HepG2 (cell line): ENCODE data around the gene SMYD2. TPM values are rescaled to one million over a fixed set of nuclear protein-coding genes. Genes with fewer than 3 reads are reported as not detected.

Source experiments
- CEBPG ChIP-seq: IDR thresholded peaks from 2 replicates; pipeline ENCODE4 v1.6.1; 2016
- CREM ChIP-seq, 2 experiments: sonication (generic) in 1 of 2; formaldehyde crosslinking in 1 of 2; IDR thresholded peaks; 2 replicates each; pipeline versions ENCODE4 v1.4.0 to v1.6.1; 2016 to 2020; ENCODE audit warnings: antibody characterized with exemption in 1 of 2, mild to moderate bottlenecking in 1 of 2, missing genetic modification reagents in 1 of 2
- HNRNPLL ChIP-seq: fragments of 200-400 bp; formaldehyde crosslinking; IDR thresholded peaks from 2 replicates; pipeline ENCODE4 v1.6.1; 2017; ENCODE audit warnings: mild to moderate bottlenecking, low read depth, low read length; ENCODE audit not compliant: poor library complexity, severe bottlenecking
- KDM5B ChIP-seq: sonication (generic); formaldehyde crosslinking; IDR thresholded peaks from 2 replicates; pipeline ENCODE4 v1.4.0; 2020; ENCODE audit warnings: missing genetic modification reagents, mild to moderate bottlenecking, borderline replicate concordance
- KLF15 ChIP-seq: sonication (generic); formaldehyde crosslinking; IDR thresholded peaks from 2 replicates; pipeline ENCODE4 v1.8.1; 2023; ENCODE audit warnings: borderline replicate concordance, mild to moderate bottlenecking, inconsistent platforms, missing genetic modification reagents, mixed read lengths
- KLF6 ChIP-seq: IDR thresholded peaks from 2 replicates; pipeline ENCODE4 v1.8.0; 2016; ENCODE audit warnings: missing biosample characterization, missing genetic modification reagents
- MEIS2 ChIP-seq: sonication (generic); formaldehyde crosslinking; IDR thresholded peaks from 2 replicates; pipeline ENCODE4 v1.9.0; 2021; ENCODE audit warnings: mild to moderate bottlenecking, missing genetic modification reagents
- NKX3-1 ChIP-seq: sonication (generic); formaldehyde crosslinking; IDR thresholded peaks from 2 replicates; pipeline ENCODE4 v1.5.0; 2020; ENCODE audit warnings: missing genetic modification reagents
- SOX5 ChIP-seq: IDR thresholded peaks from 2 replicates; pipeline ENCODE4 v1.6.1; 2016; ENCODE audit warnings: borderline replicate concordance
- SUZ12 ChIP-seq: fragments of 150-350 bp; IDR thresholded peaks from 2 replicates; pipeline ENCODE4 v1.6.1; 2014; ENCODE audit warnings: low read depth, low read length
- TRIM24 ChIP-seq: sonication (generic); formaldehyde crosslinking; IDR thresholded peaks from 2 replicates; pipeline ENCODE4 v1.8.0; 2022; ENCODE audit warnings: mild to moderate bottlenecking, missing genetic modification reagents
- ZBTB3 ChIP-seq: sonication (generic); formaldehyde crosslinking; IDR thresholded peaks from 2 replicates; pipeline ENCODE4 v1.4.0; 2020; ENCODE audit warnings: low read depth, mild to moderate bottlenecking, moderate library complexity, missing genetic modification reagents, borderline replicate concordance
- ZKSCAN8 ChIP-seq: IDR thresholded peaks from 2 replicates; pipeline ENCODE4 v1.6.1; 2016; ENCODE audit warnings: borderline replicate concordance, missing genetic modification reagents, missing compliant biosample characterization
- ZNF33B ChIP-seq: sonication (generic); formaldehyde crosslinking; IDR thresholded peaks from 2 replicates; pipeline ENCODE4 v1.5.1; 2020; ENCODE audit warnings: mild to moderate bottlenecking, missing genetic modification reagents
- ZNF354B ChIP-seq: sonication (generic); formaldehyde crosslinking; IDR thresholded peaks from 2 replicates; pipeline ENCODE4 v1.8.0; 2022; ENCODE audit warnings: mild to moderate bottlenecking, missing genetic modification reagents
- ZNF569 ChIP-seq: sonication (generic); formaldehyde crosslinking; IDR thresholded peaks from 2 replicates; pipeline ENCODE4 v1.5.0; 2020; ENCODE audit warnings: mild to moderate bottlenecking, missing genetic modification reagents, moderate library complexity, borderline replicate concordance
- ZNF670 ChIP-seq: sonication (generic); formaldehyde crosslinking; IDR thresholded peaks from 2 replicates; pipeline ENCODE4 v1.8.0; 2022; ENCODE audit warnings: mild to moderate bottlenecking, missing genetic modification reagents, borderline replicate concordance
- ZNF761 ChIP-seq: sonication (generic); formaldehyde crosslinking; conservative IDR thresholded peaks from 2 replicates; pipeline ENCODE4 v1.4.0; 2020; ENCODE audit warnings: mild to moderate bottlenecking, missing genetic modification reagents
- polyA plus RNA-seq, 8 experiments: library from polyadenylated mRNA; depleted of rRNA in 3 of 8; stranded (reverse) in 7 of 8; unstranded in 1 of 8; fragments of >200 nt; fragmentation: Illumina TruSeq in 4 of 8; extraction: Trizol in 4 of 8; gene quantifications; 2 replicates each; pipeline versions ENCODE4 v1.2.1 to v1.2.3, GENCODE V29; 2011 to 2016; ENCODE audit warnings: low read depth in 4 of 8, missing spikeins in 1 of 8, mixed read lengths in 1 of 8; ENCODE audit not compliant: insufficient read depth in 1 of 8
- total RNA-seq, 5 experiments: library from RNA; depleted of rRNA; stranded (reverse); fragments of >200 nt; fragmentation: Illumina TruSeq; extraction: Trizol; gene quantifications; 2 replicates each; pipeline ENCODE4 v1.2.3, GENCODE V29; 2016; ENCODE audit warnings: low read depth in 1 of 5
- TF ChIP-seq, protein P1 (sequence below): sonication (generic); formaldehyde crosslinking; IDR thresholded peaks from 2 replicates; pipeline ENCODE4 v1.4.0; 2020; ENCODE audit warnings: missing genetic modification reagents, borderline replicate concordance
- TF ChIP-seq, protein P2 (sequence below): sonication (generic); formaldehyde crosslinking; IDR thresholded peaks from 2 replicates; pipeline ENCODE4 v1.4.0; 2020; ENCODE audit warnings: missing genetic modification reagents
- TF ChIP-seq, protein P3 (sequence below): sonication (generic); formaldehyde crosslinking; IDR thresholded peaks from 2 replicates; pipeline ENCODE4 v1.5.0; 2020; ENCODE audit warnings: missing genetic modification reagents

Gene SMYD2
- total and polyA plus RNA-seq, 2 of the 13 experiments (the other 11 are each of a cell fraction or from before 2014, with no cell fraction given), result 72.7 to 139 TPM

DNA sequence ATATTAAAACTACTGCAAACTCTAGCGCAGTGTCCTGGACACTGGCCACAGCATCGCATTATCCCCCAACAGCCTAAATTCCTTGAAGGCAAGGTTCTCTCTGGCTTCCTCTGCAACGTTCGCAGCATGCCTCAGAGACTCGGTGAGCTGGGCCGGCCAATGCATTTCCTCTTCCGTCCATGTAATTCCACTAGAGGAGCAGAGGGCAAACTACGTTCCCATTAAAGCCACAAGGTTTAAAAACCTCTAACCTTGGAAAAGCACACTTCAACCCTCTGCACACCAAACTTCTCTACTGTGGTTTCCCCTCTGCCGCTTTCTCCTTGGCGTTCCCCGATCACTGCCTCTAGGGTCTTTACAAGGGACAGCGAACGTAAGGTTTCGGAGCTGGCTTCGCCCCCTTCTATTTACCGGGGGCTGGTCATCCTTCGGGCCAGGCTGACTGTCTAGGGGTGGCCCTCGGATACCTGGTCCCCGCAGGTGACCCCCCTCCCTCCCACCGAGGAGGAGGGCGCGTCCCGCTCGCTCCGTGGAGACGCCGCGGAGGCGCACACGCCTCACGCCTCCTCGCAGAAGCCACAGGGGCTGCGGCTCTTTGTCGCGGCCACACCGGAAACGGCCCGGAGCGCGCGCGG, 456 bp upstream of the SMYD2 start (continued):
- TF ChIP-seq, protein P1, sequence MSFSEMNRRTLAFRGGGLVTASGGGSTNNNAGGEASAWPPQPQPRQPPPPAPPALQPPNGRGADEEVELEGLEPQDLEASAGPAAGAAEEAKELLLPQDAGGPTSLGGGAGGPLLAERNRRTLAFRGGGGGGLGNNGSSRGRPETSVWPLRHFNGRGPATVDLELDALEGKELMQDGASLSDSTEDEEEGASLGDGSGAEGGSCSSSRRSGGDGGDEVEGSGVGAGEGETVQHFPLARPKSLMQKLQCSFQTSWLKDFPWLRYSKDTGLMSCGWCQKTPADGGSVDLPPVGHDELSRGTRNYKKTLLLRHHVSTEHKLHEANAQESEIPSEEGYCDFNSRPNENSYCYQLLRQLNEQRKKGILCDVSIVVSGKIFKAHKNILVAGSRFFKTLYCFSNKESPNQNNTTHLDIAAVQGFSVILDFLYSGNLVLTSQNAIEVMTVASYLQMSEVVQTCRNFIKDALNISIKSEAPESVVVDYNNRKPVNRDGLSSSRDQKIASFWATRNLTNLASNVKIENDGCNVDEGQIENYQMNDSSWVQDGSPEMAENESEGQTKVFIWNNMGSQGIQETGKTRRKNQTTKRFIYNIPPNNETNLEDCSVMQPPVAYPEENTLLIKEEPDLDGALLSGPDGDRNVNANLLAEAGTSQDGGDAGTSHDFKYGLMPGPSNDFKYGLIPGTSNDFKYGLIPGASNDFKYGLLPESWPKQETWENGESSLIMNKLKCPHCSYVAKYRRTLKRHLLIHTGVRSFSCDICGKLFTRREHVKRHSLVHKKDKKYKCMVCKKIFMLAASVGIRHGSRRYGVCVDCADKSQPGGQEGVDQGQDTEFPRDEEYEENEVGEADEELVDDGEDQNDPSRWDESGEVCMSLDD (CRISPR knock-in tag), result 0 out of 2 replicates have a peak, but pooled peaks have one; percentile 43
- TF ChIP-seq MEIS2, result peak; percentile 78
- TF ChIP-seq SOX5 (CRISPR knock-in tag), result no peak; the same call in 1 of the 2 replicates
- TF ChIP-seq ZKSCAN8 (CRISPR knock-in tag), result 0 out of 2 replicates have a peak, but pooled peaks have one; percentile 21
- no peak for TF ChIP-seq ZNF569 (CRISPR knock-in tag)
- 0 out of 2 replicates have a peak, but pooled peaks have one; percentile 3 for TF ChIP-seq KLF6 (CRISPR knock-in tag)
- no peak for TF ChIP-seq NKX3-1 (CRISPR knock-in tag)
- TF ChIP-seq, protein P2, sequence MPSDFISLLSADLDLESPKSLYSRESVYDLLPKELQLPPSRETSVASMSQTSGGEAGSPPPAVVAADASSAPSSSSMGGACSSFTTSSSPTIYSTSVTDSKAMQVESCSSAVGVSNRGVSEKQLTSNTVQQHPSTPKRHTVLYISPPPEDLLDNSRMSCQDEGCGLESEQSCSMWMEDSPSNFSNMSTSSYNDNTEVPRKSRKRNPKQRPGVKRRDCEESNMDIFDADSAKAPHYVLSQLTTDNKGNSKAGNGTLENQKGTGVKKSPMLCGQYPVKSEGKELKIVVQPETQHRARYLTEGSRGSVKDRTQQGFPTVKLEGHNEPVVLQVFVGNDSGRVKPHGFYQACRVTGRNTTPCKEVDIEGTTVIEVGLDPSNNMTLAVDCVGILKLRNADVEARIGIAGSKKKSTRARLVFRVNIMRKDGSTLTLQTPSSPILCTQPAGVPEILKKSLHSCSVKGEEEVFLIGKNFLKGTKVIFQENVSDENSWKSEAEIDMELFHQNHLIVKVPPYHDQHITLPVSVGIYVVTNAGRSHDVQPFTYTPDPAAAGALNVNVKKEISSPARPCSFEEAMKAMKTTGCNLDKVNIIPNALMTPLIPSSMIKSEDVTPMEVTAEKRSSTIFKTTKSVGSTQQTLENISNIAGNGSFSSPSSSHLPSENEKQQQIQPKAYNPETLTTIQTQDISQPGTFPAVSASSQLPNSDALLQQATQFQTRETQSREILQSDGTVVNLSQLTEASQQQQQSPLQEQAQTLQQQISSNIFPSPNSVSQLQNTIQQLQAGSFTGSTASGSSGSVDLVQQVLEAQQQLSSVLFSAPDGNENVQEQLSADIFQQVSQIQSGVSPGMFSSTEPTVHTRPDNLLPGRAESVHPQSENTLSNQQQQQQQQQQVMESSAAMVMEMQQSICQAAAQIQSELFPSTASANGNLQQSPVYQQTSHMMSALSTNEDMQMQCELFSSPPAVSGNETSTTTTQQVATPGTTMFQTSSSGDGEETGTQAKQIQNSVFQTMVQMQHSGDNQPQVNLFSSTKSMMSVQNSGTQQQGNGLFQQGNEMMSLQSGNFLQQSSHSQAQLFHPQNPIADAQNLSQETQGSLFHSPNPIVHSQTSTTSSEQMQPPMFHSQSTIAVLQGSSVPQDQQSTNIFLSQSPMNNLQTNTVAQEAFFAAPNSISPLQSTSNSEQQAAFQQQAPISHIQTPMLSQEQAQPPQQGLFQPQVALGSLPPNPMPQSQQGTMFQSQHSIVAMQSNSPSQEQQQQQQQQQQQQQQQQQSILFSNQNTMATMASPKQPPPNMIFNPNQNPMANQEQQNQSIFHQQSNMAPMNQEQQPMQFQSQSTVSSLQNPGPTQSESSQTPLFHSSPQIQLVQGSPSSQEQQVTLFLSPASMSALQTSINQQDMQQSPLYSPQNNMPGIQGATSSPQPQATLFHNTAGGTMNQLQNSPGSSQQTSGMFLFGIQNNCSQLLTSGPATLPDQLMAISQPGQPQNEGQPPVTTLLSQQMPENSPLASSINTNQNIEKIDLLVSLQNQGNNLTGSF, result 0 out of 2 replicates have a peak, but pooled peaks have one; percentile 43
- no peak for TF ChIP-seq TRIM24 (CRISPR knock-in tag)
- TF ChIP-seq ZNF670 (CRISPR knock-in tag), result no peak
- no peak for TF ChIP-seq ZNF354B (CRISPR knock-in tag)
- TF ChIP-seq CEBPG, result no peak
- 0 out of 2 replicates have a peak, but pooled peaks have one; percentile 12 for TF ChIP-seq CREM (IDR thresholded peaks at IDR 0.05)
- TF ChIP-seq CREM (CRISPR knock-in tag; IDR thresholded peaks at IDR 0.05), result no peak
- TF ChIP-seq ZBTB3, result no peak
- TF ChIP-seq ZNF33B (CRISPR knock-in tag), result no peak
- TF ChIP-seq KDM5B (CRISPR knock-in tag), result peak; percentile 65
- 0 out of 2 replicates have a peak, but pooled peaks have one; percentile 51 for TF ChIP-seq KLF15
- no peak for TF ChIP-seq HNRNPLL
- no peak for TF ChIP-seq SUZ12
- no peak for TF ChIP-seq ZNF761 (CRISPR knock-in tag)
- TF ChIP-seq, protein P3, sequence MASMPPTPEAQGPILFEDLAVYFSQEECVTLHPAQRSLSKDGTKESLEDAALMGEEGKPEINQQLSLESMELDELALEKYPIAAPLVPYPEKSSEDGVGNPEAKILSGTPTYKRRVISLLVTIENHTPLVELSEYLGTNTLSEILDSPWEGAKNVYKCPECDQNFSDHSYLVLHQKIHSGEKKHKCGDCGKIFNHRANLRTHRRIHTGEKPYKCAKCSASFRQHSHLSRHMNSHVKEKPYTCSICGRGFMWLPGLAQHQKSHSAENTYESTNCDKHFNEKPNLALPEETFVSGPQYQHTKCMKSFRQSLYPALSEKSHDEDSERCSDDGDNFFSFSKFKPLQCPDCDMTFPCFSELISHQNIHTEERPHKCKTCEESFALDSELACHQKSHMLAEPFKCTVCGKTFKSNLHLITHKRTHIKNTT, result no peak
